Measurements from ENCODE around the gene SRGAP2.
A peak's percentile ranks its signal among the peaks of the same experiment; 100 is the strongest.
"Not testable (repeated sequence)": the region's sequence is repeated elsewhere in the genome, so short reads cannot be mapped to it uniquely, and the experiment has no call there.

Gene SRGAP2

DNA sequence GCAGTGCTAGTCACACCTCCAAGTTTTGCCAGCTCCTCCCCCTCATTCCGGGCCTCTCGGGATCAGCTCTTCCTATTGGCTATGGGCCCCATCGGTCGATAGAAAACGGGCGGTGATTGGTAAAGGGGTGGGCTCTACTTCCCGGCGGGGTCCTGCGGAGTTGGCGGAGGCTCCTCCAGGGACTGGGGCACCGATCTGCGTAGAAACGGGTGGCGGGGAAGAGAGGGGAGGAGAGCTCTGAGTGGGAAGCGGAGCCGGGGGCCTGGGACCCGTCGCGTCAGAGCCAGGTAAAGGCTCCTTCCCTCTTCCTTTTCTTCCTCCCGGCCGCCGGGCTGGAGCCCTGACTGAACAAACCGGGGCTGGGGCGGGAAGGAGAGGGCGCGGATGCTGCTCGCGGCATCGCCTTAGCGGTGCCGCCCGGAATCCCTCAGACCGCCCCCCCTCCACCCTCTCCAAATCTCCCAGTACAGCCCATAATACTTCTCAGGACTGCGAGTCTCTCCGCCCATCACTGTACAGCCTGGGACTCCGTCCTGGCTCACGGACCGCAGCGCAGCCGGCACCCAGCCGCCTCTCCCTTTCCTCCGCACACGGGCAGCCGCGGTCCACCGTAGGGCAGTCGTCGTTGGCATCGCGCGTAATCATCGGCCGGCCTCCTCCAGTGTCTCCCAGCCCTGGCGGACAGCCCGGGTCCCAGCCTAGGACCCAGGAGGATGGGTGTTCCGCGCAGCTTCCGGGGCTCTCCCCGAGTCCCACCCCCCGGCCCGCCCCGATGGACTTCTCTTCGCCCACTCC is at the start of gene SRGAP2:
SRGAP2 (plus strand) TSS at position 178 of the 795 bp plus-strand sequence. CDS start 2,430 bp downstream, outside the sequence.
- peak; percentile 29 to 32 for DNase-seq

DNA sequence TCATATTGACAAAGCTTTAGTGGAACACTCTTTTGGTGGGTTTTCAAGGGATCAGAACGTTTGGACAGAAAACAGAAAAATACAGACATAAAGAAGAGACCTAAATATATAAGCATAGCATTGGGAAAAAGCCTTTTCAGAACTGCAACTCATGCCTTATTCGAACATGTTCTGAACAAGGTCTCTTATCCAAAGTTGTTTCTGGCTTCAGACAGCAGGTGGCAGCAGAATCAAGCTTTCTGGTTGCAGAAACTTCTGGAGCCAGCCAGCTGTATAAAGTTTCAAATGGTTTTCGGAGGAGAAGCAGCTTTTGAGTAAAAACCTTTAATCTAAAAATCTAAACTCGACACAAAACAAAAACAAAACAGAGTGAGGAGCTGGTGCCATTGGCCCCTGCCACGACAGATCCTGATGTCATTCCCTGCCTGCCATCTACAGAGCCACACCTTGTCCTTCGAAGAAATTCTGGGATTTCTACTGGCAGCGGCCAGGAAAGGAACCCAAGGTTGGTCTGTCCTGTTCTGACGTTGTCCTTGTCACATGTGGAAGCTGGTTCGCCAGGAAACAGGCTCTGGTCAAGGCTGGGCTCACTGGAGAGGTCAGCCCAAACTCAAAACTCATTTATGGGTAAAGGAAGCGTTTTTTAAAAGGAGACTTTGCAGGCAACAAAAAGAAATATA is 35.9 kb upstream of the SRGAP2 start:
- DNase-seq, result not testable (repeated sequence)

DNA sequence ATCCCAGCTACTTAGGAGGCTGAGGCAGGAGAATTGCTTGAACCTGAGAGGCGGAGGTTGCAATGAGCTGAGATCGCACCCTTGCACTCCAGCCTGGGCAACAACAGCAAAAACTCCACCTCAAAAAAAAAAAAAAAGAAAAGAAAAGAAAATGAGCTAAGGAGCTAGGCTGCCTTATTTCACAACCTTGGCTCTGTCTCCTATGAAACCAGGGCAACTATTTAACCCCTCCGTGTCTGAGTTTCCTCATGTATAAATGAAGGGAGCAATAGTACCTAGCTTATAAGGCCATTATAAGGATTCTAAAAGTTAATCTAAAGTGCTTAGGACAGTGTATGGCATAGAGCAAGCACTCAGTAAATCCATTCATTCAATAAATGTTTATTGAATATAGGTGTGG is 33.5 kb upstream of the SRGAP2 start:
- DNase-seq, result not testable (repeated sequence)

DNA sequence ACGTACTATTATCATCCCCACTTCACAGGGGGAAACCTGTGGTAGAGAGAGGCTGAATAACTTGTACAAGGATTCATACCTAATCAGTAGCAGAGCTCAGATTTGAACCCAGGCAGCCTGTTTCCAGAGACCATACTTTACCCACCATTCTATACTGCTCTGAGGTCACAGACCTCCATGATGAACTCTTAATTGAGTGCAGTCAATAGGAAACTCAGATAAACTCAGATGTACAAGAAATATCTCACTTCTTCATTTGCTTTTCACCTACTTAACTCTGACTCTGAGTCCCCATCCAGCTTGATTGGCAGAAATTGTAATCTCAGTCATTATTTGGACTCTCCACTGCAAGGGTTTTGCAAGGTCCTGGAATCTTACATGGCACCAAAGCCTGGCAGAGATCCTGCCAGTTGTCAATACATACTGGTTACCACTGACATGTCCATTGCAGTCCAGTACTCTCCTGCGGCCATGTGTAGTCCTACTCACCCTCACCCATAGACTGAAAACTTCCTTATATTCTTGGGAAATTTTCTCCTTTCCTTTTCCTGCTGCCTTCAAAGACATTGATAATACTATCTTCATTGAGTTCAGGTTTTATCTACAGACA is 30.1 kb upstream of the SRGAP2 start:
- DNase-seq, result not testable (repeated sequence)

DNA sequence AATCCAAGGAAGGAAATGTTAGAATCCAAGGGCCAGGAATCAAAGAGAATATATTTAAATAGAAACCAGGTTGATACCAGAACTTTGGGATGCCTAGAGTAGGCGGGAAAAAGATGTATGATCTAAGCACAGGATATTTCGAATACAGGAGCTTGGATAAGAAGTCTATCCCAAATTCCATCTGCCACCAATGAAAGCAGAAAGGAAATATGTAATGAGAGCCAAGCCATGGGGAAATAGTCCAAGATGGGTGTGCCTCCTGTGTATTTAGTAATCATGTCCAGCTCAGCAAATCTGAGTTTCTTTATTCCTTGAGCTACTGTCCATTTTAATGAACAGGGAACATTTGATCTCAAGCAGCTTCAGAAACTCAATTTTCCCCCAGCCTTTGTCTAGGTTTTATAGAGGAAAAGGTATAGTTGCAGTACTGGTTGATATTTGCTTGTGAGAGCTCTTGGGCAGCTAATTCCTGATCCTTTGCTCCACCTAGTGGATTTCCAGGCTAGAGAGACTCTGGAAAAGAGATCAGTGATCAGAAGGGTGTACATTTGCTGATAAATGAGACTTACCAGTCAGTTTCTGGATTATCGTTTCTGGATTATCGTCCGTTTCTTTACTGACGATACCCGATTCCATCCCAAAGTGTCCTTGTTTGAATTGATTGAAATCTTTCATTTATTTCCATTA is 29.0 kb upstream of the SRGAP2 start:
- not testable (repeated sequence) for DNase-seq

DNA sequence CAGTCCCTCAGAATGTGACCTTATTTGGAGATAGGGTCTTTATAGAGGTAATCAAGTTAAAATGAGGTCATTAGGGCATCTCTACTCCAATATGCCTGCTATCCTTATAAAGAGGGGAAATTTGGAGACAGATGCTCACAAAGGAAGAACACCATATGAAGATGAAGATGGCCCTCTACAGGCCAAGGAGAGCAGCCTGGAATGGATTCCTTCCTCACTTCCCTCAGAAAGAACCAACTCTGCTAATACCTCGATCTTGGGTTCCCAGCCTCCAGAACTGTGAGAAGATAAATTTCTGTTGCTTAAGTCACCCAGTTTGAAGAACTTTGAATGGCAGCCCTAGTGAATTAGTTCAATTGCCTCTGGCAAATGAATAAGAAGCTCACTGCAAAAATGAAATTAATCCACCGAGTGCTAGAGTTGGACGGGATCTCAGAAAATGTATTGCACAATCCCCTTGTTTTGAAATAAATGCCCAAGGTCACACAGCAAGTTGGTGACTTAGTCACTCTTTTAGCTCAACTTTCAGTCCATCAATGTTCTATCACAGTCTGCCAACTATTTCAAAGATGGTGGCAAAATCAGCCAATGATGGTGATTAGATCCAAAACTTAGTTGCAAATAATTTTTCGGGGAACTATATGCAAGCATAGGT is 27.8 kb upstream of the SRGAP2 start:
- DNase-seq, result peak; percentile 31 to 49

DNA sequence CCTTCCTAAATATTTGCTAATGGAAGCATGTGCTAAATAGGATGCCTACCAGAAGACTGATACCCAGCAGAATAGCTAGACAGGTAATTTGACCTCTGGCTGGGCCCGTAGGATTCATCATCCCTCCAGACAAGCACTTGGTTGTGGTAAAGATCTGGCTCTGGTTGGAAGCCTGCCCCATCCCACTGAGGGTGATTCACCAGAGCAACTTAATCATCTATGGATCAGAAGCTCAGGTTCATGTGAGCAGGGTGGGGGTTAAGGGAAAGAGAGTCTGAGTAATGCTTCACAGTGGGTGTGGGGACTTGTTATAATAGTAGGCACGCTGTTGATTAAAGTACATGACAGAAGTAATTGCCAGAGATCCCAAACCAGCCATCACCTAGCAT is 27.2 kb upstream of the SRGAP2 start:
- not testable (repeated sequence) for DNase-seq

DNA sequence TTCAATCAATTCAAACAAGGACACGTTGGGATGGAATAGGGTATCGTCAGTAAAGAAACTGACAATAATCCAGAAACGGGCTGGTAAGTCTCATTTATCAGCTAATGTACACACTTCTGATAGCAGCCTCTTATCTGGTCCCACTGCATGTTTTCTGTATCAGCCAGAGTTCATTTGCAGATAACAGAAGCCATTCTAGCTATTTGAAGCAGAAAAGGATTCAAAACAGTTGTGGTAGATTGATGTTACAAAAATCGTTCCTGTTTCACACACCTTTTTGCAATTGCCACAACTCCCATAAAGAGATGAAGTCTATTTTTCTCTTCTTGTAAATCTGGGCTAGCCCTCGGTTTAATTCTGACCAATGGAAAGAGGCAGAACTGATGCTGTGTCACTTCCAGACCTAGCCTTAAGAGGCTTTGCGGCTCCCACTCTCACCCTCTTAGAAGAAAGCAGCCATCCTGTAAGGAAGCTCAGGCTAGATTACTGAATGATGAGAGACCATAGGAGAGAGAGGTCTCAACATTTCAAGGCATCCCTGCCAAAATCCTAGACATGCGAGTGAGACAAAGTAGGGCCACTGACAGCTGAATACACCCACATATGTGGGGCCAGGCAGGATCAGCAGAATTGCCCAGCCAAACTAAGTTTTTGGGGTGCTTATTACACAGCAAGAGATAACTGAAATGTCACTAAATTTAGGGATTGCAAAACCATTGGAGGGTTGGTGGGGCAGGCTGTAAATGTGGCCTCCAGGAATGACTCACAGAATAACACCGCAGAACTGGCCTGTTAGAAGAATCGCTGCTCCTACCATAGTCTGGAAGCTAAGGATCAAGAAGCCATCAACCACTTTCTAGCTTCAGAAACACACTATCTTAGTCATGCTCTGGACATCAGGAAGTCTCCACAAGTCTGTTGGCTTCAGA is 25.0 kb upstream of the SRGAP2 start:
- peak; percentile 12 to 13 for DNase-seq

DNA sequence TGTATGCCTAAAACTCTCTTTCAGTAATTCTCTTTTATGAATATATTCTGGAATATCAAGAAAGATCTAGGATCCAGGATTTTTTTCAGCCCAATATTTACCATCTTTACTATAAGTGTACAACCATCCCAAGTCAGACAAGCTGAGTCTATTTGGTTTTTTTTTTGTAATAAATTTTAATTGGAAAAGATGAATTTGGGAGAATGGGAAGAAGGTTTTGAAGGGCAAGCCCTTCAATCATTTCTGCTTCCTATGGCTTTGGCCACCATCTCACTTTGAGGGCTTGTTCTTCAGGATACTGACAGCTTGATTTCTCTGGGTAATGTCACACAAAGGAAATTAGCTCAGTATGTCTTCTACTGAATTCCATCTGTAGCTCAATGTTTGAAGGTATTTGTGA is 23.7 kb upstream of the SRGAP2 start:
- not testable (repeated sequence) for DNase-seq

DNA sequence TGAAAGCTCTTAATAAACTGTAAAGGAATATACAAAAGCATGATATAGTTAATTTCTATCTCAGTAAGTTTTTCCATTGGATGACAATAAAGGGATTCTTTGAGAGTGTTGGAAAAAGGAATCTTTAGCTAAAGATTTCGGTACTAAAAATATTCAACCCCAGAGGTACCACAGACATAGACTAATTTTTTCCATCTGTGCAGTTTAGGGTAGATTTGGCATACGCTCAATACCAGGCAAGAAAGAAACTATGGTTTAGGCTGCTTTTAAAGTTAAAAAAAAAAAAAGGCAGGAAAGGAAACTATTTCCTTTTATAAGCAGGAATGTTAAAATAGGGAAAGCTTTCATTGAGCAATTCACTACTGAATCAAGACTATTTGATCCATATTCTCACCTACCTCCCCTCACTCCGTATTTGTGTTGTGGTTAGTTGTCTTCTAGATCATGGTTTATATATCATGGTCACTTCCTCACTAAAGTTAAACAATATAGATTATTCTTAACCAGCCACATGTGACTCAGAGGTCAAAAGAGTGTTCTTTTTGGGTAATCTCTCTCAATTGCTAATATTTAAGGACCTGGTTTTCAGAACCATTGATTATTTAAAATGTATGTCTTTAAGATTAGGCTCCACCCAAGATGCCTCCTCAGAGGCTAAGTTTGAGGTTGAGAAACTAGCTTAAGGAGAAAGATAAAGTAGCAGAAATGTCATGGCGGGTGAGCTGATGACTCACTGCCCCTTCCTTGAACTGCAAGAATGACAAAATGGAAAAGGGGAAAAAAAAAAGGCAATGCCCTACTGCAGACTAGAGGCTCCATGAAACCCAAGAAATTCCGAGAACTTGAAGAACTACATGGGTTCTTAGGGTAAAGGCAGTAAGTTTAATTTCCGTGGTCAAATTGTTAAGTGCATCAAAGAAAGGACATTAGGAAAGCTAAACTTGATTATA is 20.7 kb upstream of the SRGAP2 start:
- peak; percentile 18 to 23 for DNase-seq

DNA sequence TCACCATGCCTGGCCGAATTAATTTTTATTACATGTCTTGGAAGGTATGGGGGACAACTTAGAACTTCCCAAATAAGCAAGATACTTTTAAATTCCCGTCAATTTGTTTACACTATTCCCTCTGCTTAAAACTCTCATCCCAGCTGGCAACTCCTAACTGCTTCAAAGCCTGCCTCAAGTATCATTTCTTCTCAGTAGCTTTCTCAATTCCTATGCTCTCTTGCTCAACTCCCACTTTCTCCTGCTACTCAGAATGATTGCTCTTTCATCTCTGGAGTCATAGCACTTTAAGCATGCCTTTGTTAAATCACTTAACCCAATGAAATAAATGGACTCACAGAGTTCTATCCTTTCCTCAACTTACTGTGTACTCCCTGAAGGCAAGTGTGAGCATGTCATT is 19.6 kb upstream of the SRGAP2 start:
- peak in 1 of 2 donors; percentile 0 for DNase-seq

DNA sequence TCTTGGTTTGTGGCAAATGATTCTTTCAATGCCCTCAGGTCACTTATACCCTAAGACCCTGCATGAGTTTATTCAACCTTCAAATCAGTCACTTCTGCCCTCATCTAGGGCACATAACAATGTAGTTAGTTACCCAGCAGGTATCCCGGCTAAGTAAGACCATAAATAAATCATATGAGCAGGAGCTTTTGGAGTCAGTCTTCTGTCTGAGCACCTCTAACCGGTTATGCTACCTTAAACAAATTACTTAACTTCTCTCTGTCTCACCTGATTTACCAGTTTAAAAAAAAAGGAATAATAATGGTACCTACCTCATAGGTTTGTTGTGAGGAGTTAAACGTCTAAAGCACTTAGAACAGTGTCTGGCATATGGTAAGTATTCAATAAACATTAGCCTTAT is 17.6 kb upstream of the SRGAP2 start:
- not testable (repeated sequence) for DNase-seq

DNA sequence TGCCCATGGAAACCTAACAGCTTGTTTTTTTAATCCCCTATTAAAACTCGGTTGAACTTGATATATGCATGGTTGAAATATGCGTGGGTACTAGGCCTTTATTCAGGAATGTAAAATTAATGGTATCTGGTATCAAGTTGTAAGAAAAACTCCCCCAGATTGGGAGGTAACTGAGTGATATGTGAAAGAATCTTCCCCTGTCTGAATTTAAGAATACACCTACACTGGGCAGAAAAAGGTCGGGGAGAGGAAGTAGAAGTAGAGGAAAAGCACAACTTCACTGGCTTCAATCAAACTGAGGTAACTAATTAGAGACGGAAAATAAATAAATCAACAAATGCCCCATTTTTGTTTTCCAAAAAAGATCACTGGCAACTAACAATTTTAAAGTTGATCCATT is 16.5 kb upstream of the SRGAP2 start:
- DNase-seq, result not testable (repeated sequence)

DNA sequence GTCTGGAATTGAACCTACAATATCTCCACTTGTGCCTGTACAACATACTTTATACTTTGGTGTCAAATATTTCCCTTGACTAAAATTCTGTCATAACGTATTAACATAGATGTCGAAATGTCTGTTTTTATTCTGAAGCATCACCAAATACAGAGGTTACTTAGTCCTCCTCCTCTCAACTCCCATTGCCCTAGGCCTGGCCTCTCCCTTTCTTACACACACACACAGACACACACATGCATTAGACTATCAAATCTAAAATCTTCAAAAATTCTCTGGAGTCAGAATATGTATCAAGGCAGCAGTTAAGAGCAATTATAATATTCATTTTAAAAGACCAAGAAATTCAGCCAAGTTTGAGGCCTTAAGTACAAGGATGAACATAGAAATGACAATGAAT is 8.2 kb upstream of the SRGAP2 start:
- DNase-seq, result not testable (repeated sequence)

DNA sequence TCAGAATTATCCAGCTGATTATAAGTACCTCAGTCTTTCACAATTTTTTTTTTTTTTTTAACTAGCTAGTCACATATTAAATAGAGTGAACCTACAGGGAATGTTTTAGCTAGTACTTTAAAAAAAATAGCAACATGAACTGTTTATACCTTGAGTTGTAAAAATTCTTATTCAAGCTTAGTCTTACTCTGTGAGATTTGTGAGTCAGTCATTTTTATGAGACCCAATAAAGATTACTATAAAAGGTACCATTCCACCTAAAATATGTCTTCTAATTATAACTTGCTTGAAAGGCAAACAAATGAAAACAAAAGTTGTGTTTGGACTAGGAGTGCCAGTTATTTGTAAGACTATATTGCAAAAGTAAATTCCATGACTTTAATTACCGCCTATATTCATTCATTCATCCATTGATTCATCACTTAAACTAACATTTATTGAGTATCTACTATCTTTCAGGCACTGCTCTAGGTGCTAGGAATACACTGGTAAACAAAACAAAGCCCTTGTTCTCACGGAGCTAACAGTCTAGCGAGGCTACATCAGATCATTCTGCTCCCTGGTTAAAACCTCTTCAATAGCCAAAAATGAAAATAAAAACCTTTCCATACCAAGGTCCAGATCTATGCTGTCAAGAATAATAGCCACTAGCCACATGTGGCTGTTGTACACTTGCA is 6.5 kb upstream of the SRGAP2 start:
- not testable (repeated sequence) for DNase-seq

DNA sequence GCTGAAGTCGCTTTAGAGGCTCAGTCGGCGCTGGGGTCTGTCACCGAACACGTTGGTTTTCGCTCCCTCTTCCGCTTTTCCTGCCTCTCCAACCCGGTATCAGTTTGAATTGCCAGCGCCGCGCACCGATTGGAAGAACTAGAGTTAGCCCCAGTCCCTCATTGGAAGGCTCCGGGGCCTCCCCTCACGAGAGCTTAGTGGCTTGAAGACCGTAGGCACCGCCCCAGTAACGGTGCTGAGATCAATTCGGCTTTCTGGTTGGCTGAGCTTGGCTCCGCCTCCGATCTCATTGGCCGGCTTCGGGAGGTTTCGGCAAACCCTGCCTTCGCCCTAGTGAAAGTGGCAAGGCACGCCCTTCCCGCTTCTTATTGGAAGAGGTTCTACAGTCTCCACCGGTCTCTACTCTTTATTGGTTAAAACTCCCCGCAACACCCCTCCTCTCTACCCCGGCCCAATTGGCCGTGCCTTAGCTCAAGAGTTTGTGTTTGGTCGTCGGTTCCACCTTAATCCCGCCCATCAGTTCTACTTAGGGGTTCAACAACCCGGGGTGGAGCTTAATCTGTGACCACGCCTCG is 465 bp upstream of the SRGAP2 start, which contains the start of gene FAM72A:
FAM72A (minus strand) TSS at position 51 of the 575 bp plus-strand sequence. CDS start 814 bp downstream, outside the sequence.
- peak; percentile 97 to 100 for DNase-seq

DNA sequence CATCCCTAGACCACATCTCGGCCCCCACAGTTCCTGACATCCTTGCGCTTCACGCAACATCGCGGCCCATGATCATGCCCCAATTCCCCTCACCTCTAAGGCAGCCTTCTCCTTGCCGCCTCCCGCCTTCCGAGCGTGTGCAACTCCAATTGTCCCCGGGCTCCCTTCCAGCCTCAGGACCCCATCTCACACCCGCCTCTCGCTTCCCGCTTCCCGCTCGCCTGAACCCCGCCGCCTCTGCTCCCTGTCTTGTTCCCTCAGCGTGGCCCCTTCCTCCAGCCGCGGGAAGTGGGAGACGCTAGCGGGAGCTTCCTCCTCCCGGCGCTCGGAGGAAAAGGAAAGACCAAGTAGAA is 794 bp downstream of the SRGAP2 start:
- not testable (repeated sequence) for DNase-seq

DNA sequence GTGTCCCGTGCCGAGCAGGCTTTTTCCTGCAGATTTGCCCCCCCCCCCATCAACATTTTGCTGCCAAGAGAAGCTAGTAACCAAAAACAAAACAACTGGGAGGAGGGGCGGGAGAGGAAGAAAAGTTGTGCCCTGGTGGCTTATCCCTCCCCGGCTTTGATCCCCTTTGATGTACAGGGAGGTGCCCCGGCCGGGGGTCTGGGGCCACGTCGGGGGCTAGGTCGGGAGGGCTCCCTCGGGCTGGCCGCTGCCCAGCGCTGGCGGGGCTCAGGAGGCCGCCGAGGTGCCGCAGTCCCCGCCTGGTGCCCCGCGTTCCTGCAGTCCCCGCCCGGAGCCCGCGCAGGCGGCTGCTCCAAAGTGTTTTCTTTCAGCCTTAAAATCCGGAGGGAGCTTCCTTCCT is 1.5 kb downstream of the SRGAP2 start:
- peak in 1 of 2 donors; percentile 0 for DNase-seq

DNA sequence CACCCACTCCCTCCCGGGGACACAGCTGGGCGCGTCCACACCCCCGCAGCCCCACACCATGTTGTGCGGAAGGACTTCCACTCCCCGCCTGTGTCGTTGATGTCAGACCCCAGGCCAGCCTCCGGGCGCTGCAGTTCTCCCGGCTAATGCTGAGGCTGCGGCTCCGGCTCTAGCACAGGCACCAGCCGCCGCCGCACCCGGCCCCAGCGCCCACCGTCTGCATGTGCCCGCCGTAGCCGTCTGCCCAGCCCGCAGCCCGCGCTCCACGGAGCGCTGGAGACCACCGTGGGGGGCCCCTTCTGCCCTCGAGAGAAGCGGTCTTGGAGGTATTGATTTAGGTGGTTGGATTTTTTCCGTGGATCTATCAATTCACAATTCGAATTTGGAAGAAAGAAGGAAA is 2.2 kb downstream of the SRGAP2 start:
- not testable (repeated sequence) for DNase-seq

All from inflammatory macrophage treated with lipopolysaccharide for 1 hour (primary cell).